IPS-NIHi11 (cell line): ENCODE results near the gene ZNF525.
"Not testable (repeated sequence)": the region's sequence is repeated elsewhere in the genome, so short reads cannot be mapped to it uniquely, and the experiment has no call there.

Experiments used
- DNase-seq: peaks from one replicate; pipeline ENCODE4 v3.0.0; 2012; ENCODE audit warnings: mixed read lengths, low spot score

ZNF525 gene

GRCh38 chr19:53395840-53396524, 30.5 kb downstream of the ZNF525 start:
- DNase-seq, result not testable (repeated sequence)

GRCh38 chr19:53396525-53396868, 31.0 kb downstream of the ZNF525 start:
- DNase-seq, result no peak

- not testable (repeated sequence) for DNase-seq
These were observed 32.4 kb downstream of the ZNF525 start for GRCh38 chr19:53397918-53398317.

- DNase-seq, result no peak
These were observed 44.1 kb downstream of the ZNF525 start for GRCh38 chr19:53409505-53410204.

GRCh38 chr19:53420520-53421315, 55.2 kb downstream of the ZNF525 start:
- DNase-seq, result not testable (repeated sequence)

GRCh38 chr19:53422551-53422950, 57.0 kb downstream of the ZNF525 start:
- no peak for DNase-seq

GRCh38 chr19:53423074-53423473, 57.6 kb downstream of the ZNF525 start:
- not testable (repeated sequence) for DNase-seq

- not testable (repeated sequence) for DNase-seq
These were observed 58.2 kb downstream of the ZNF525 start for GRCh38 chr19:53423680-53424079.

GRCh38 chr19:53424968-53425597, 59.6 kb downstream of the ZNF525 start:
- peak; percentile 69 for DNase-seq

- peak; percentile 90 for DNase-seq
These were observed 66.0 kb downstream of the ZNF525 start, which contains the start of gene ZNF761 for GRCh38 chr19:53431399-53432087. ZNF761 (plus strand) TSS chr19:53431984; CDS start chr19:53447269, 15,285 bp downstream.

GRCh38 chr19:53432088-53432661, 66.7 kb downstream of the ZNF525 start:
- DNase-seq, result peak; percentile 29
